Common myeloid progenitor, CD34-positive (primary cell): ENCODE data around the gene BRF1.

Source experiments
- CTCF ChIA-PET: fragments of 350-600 bp; sonication (Branson Sonifier 250); formaldehyde crosslinking; loops from one replicate; lab custom pipeline; 2021; ENCODE audit warnings: antibody characterized with exemption; lab: Charles Lee
- POLR2A ChIA-PET: fragments of 350-600 bp; sonication (Branson Sonifier 250); formaldehyde crosslinking; loops from one replicate; lab custom pipeline; 2021; ENCODE audit warnings: antibody characterized with exemption; lab: Charles Lee
- DNase-seq, 3 donors: peaks; one replicate each; pipeline versions ENCODE4 v3.0.0 to v3.0.0-alpha.2; 2013
- H3K27ac ChIP-seq, 2 experiments: 1 replicate in 1 of 2; 2 replicates in 1 of 2; pipeline ENCODE4 v1.7.0; 2013; ENCODE audit warnings: inconsistent platforms in 2 of 2, low read length in 2 of 2, mild to moderate bottlenecking in 2 of 2, low read depth in 1 of 2, moderate library complexity in 1 of 2; ENCODE audit not compliant: severe bottlenecking in 2 of 2, insufficient read depth in 1 of 2, poor library complexity in 1 of 2
- H3K27me3 ChIP-seq, 5 experiments: replicated peaks in 2 of 5; 1 replicate in 3 of 5; 2 replicates in 2 of 5; pipeline versions ENCODE4 v1.6.1 to v1.7.0; 2013; ENCODE audit warnings: low read length in 4 of 5, mild to moderate bottlenecking in 2 of 5, moderate library complexity in 2 of 5, inconsistent platforms in 1 of 5; ENCODE audit not compliant: insufficient read depth in 5 of 5, control insufficient read depth in 4 of 5
- H3K36me3 ChIP-seq, 4 experiments: 1 replicate in 2 of 4; 2 replicates in 2 of 4; pipeline versions ENCODE4 v1.6.1 to v1.7.0; 2013; ENCODE audit warnings: low read length in 3 of 4, control low read depth in 1 of 4, mild to moderate bottlenecking in 1 of 4; ENCODE audit not compliant: control insufficient read depth in 4 of 4, insufficient read depth in 4 of 4
- H3K4me1 ChIP-seq, 4 experiments: 1 replicate in 3 of 4; 2 replicates in 1 of 4; pipeline versions ENCODE4 v1.6.1 to v1.7.1; 2013; ENCODE audit warnings: low read length in 3 of 4, mild to moderate bottlenecking in 3 of 4, control low read depth in 1 of 4, inconsistent platforms in 1 of 4, moderate library complexity in 1 of 4; ENCODE audit not compliant: control insufficient read depth in 4 of 4, insufficient read depth in 4 of 4; ENCODE audit errors: control extremely low read depth in 1 of 4
- H3K4me3 ChIP-seq, 7 experiments: 1 replicate in 4 of 7; 2 replicates in 3 of 7; pipeline versions ENCODE4 v1.5.1 to v1.7.0; 2013; ENCODE audit warnings: mild to moderate bottlenecking in 7 of 7, low read length in 6 of 7, moderate library complexity in 6 of 7, inconsistent platforms in 2 of 7, low read depth in 2 of 7, control low read depth in 1 of 7; ENCODE audit not compliant: insufficient read depth in 4 of 7, control insufficient read depth in 1 of 7; ENCODE audit errors: extremely low read depth in 1 of 7
- H3K9me3 ChIP-seq, 5 experiments: 1 replicate in 4 of 5; 2 replicates in 1 of 5; pipeline versions ENCODE4 v1.6.1 to v1.7.1; 2013; ENCODE audit warnings: low read length in 4 of 5, mild to moderate bottlenecking in 2 of 5, inconsistent platforms in 1 of 5, low read depth in 1 of 5, moderate library complexity in 1 of 5; ENCODE audit not compliant: control insufficient read depth in 4 of 5, insufficient read depth in 2 of 5; ENCODE audit errors: control extremely low read depth in 1 of 5
- WGBS: methylation state at CpG from one replicate; pipeline ENCODE4 v1.1.5; 2013; ENCODE audit not compliant: insufficient coverage; 5-methylcytosine and 5-hydroxymethylcytosine counted together

Gene BRF1

GRCh38 chr14:105224845-105225570, 75.8 kb downstream of the BRF1 start:
- no peak overlapping the region for H3K4me3 ChIP-seq
- DNase-seq: no peak
- ChIA-PET POLR2A (interaction anchor here (0.6 kb wide), 1 partner anchor 1546 kb away, joined by 4 read pairs; no protein-coding TSS in a partner anchor), CTCF (interaction anchor here (1.6 kb wide), 1 partner anchor 18 kb away, joined by 4 read pairs; no protein-coding TSS in a partner anchor)
- 95% methylated on average over 8 of the region's 11 CpGs for WGBS
- no peaks in the 10 kb centered on the region for H3K4me1 ChIP-seq
- H3K36me3 ChIP-seq: peaks cover 13 to 73% (median 44%) of the 10 kb centered on the region in 4 experiments
- no peaks in the 10 kb centered on the region for H3K27me3 ChIP-seq
- no peaks in the 10 kb centered on the region for H3K9me3 ChIP-seq
- H3K27ac ChIP-seq: no peak overlapping the region

DNA sequence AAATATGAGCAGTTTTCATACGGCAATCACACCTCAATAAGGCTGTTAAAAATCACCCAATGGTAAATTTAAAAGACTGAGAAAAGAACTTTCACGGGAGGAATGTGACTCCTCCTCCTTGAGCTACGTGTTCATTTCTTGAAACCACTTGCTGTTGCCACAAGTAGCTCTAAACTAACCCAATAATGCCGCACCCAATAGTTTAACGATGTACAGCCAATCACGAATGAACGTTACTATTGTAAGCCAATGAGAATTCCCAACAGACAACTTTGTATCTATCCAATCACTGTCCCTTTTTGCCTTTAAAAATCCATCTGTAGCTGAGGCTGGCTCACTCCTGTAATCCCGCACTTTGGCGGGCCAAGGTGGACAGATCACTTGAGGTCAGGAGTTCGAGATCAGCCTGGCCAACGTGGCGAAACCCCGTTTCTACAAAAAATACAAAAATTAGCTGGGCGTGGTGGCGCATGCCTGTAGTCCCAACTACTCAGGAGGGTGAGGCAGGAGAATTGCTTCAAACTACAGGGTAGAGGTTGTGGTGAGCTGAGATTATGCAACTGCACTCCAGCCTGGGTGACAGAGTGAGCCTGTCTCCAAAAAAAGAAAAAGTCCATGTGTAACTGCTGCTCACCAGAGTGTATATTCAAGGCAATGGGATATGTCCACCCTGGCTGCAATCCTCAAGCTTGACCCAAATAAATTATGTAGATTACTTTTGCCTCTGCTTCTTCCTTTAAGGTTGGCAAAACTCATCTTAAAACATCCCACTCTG, 76.8 kb downstream of the BRF1 start:
- DNase-seq: no peak
- Histone ChIP-seq H3K27ac (no peak overlapping the region), H3K9me3 (no peaks in the 10 kb centered on the region), H3K27me3 (no peaks in the 10 kb centered on the region), H3K4me1 (no peaks in the 10 kb centered on the region), H3K4me3 (no peak overlapping the region), H3K36me3 (peaks cover 13 to 81% (median 52%) of the 10 kb centered on the region in 4 experiments)
- WGBS: 94% methylated on average over 12 of the region's 15 CpGs
- CTCF ChIA-PET: interaction anchor here (0.9 to 1.6 kb wide), 3 partner anchors 13 to 42 kb away, joined by 3 to 4 read pairs (median 3); no protein-coding TSS in a partner anchor
- POLR2A ChIA-PET: no interaction called here

DNA sequence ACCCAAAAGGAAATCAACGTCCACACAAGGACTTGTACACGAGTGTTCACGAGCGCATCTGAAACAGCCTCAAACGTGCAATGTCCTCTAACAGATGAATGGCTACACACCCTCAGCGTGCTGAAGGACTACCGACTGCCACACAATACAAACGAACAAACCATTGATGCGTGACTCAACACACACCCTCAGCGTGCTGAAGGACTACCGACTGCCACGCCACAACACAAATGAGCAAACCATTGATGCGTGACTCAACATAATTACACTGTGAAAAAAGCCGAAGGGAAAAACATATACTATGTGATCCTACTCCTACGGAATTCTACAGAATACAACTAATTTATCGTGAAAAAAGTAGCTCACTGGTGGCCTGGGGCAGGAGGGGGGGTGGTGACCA, 77.5 kb downstream of the BRF1 start:
- H3K9me3 ChIP-seq: no peaks in the 10 kb centered on the region
- H3K27ac ChIP-seq: no peak overlapping the region
- H3K27me3 ChIP-seq: no peaks in the 10 kb centered on the region
- ChIA-PET POLR2A (no interaction called here), CTCF (interaction anchor here (0.9 kb wide), 1 partner anchor 43 kb away, joined by 3 read pairs; no protein-coding TSS in a partner anchor)
- WGBS: 99% methylated on average over 16 of the region's 16 CpGs
- no peak overlapping the region for H3K4me3 ChIP-seq
- no peaks in the 10 kb centered on the region for H3K4me1 ChIP-seq
- no peak for DNase-seq
- H3K36me3 ChIP-seq: peaks cover 13 to 81% (median 54%) of the 10 kb centered on the region in 4 experiments

- H3K27ac ChIP-seq: no peak overlapping the region
- POLR2A ChIA-PET: no interaction called here
- WGBS: 96% methylated on average over 27 of the region's 27 CpGs
- no peaks in the 10 kb centered on the region for H3K27me3 ChIP-seq
- no peak for DNase-seq
- CTCF ChIA-PET: no interaction called here
- peaks cover 13 to 92% (median 58%) of the 10 kb centered on the region in 4 experiments for H3K36me3 ChIP-seq
- no peaks in the 10 kb centered on the region for H3K9me3 ChIP-seq
- H3K4me1 ChIP-seq: no peaks in the 10 kb centered on the region
- no peak overlapping the region for H3K4me3 ChIP-seq
Measured at GRCh38 chr14:105221598-105222178, 79.1 kb downstream of the BRF1 start.

DNA sequence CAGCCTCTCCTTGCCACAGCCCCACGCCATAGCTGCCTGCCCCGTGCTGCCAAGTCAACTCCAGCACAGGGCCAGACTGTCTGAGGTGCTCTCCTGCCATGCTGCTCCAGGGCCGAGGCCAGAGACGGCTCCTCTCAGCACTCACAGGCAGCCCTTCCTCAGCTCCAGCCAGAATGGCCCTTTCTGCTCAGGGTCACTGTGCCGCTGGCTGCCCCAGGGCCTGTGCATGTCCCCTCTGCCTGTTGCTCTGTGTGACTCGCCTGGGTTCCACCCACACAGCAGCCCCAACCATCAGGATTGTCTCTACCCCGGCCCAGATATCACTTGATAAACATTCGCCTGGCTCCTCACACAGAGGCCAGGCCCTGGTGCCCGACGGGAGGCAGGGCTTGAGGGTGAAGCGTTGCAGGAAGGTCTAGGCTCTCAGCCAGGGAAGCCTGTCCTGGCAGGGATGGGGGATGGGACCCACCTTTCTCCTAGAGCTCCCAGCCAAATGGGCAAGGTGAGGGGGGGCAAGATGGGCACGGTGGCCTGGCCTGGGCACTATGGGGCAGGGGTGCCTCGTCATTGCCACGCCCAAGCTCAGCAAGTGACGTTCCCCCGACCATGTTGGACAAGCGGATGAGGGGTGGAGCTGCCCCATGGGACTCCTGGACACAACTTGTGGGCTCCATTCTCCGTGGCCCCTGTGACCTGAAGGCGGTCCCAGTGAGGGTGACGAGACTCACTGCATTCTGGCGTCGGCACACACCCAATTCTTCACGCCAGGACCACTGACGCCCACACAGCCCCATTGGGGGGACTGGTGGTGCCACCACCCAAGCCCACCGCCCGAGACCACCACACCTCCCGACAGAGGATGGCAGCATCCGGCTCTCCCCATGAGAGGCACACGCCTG, 79.9 kb downstream of the BRF1 start:
- Histone ChIP-seq H3K9me3 (no peaks in the 10 kb centered on the region), H3K36me3 (peaks cover 13 to 92% (median 58%) of the 10 kb centered on the region in 4 experiments), H3K4me1 (no peaks in the 10 kb centered on the region), H3K4me3 (no peak overlapping the region), H3K27ac (no peak overlapping the region), H3K27me3 (no peaks in the 10 kb centered on the region)
- DNase-seq: no peak
- CTCF ChIA-PET: interaction anchor here (1.0 to 1.4 kb wide), 3 partner anchors 12 to 19 kb away, joined by 3 to 4 read pairs (median 3); no protein-coding TSS in a partner anchor
- POLR2A ChIA-PET: no interaction called here
- WGBS: 97% methylated on average over 25 of the region's 29 CpGs

DNA sequence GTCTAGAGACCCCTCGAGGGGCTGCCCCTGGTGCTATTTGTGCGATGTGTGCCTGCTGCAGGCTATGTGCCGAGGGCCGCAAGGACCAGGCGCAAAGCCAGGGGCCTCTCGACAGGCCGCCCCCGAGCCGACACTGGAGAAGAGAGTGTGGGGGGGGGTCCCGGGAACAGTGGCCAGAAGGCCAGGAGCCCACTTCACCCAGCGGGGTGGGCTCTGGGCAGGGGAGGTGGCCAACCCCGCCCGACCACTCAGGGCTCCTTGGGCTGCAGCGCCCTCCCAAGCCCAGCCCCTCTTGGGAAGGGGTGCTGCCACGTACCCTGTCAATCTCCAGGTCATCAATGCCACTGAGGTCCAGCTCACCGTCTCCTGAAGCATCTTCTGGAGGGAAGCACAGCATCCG, 81.0 kb downstream of the BRF1 start:
- H3K27ac ChIP-seq: no peak overlapping the region
- ChIA-PET CTCF (interaction anchor here (1.0 to 1.4 kb wide), 3 partner anchors 11 to 18 kb away, joined by 3 to 4 read pairs (median 3); no protein-coding TSS in a partner anchor), POLR2A (no interaction called here)
- peaks cover 13 to 93% (median 59%) of the 10 kb centered on the region in 4 experiments for H3K36me3 ChIP-seq
- no peaks in the 10 kb centered on the region for H3K9me3 ChIP-seq
- H3K4me1 ChIP-seq: no peaks in the 10 kb centered on the region
- DNase-seq: no peak
- 97% methylated on average over 17 of the region's 17 CpGs for WGBS
- H3K4me3 ChIP-seq: no peak overlapping the region
- H3K27me3 ChIP-seq: no peaks in the 10 kb centered on the region
